ENCODE data around the gene HHAT. TPM values are rescaled to one million over a fixed set of nuclear protein-coding genes. Genes with fewer than 3 reads are reported as not detected.

The HHAT gene
- total and polyA plus RNA-seq, 8 donors, result under 0.01 to 5.8 (median 1.6) TPM

GRCh38 chr1:210313921-210314320 lies 14.8 kb upstream of the HHAT start:
- Histone ChIP-seq H3K4me1 (peaks cover 8 to 18% (median 13%) of the 10 kb centered on the region in 4 donors), H3K36me3 (no peaks in the 10 kb centered on the region), H3K27me3 (no peaks in the 10 kb centered on the region), H3K9me3 (no peaks in the 10 kb centered on the region), H3K4me3 (no peak overlapping the region), H3K27ac (no peak overlapping the region)
- 89 to 100% (median 93%) methylated on average over 1 of the region's 1 CpG for WGBS, 5 donors
- TF ChIP-seq POLR2A (IDR thresholded peaks at IDR 0.05) (no peak), CTCF (IDR thresholded peaks at IDR 0.05) (no peak), EP300 (IDR thresholded peaks at IDR 0.05) (no peak), POLR2AphosphoS5 (IDR thresholded peaks at IDR 0.05) (no peak)
- no peak for DNase-seq
- intact Hi-C loops (cut with DNase I; ENCODE audit: low total_unique reads), result loop anchor here (5.0 to 10.0 kb wide), 2 partner anchors 109 to 172 kb away; no protein-coding TSS in a partner anchor

GRCh38 chr1:210315529-210315928 lies 13.2 kb upstream of the HHAT start:
- no peaks in the 10 kb centered on the region for H3K9me3 ChIP-seq
- no peak for TF ChIP-seq POLR2AphosphoS5 (IDR thresholded peaks at IDR 0.05)
- no peak for TF ChIP-seq EP300 (IDR thresholded peaks at IDR 0.05)
- TF ChIP-seq POLR2A (IDR thresholded peaks at IDR 0.05), result no peak
- TF ChIP-seq CTCF (IDR thresholded peaks at IDR 0.05), result no peak
- H3K27me3 ChIP-seq, result no peaks in the 10 kb centered on the region
- no peak overlapping the region for H3K4me3 ChIP-seq
- WGBS, 5 donors, result 90 to 94% (median 92%) methylated on average over 6 of the region's 6 CpGs
- peaks cover 8 to 14% (median 12%) of the 10 kb centered on the region in 4 donors for H3K4me1 ChIP-seq
- H3K27ac ChIP-seq, result no peak overlapping the region
- intact Hi-C loops (cut with DNase I; ENCODE audit: low total_unique reads), result loop anchor here (10.0 kb wide), 1 partner anchor 111 kb away; no protein-coding TSS in a partner anchor
- DNase-seq, result no peak
- no peaks in the 10 kb centered on the region for H3K36me3 ChIP-seq

- 79 to 90% (median 84%) methylated on average over 3 of the region's 3 CpGs for WGBS, 5 donors
- Histone ChIP-seq H3K36me3 (no peaks in the 10 kb centered on the region), H3K9me3 (no peaks in the 10 kb centered on the region), H3K4me1 (no peaks in the 10 kb centered on the region), H3K27ac (no peak overlapping the region), H3K4me3 (no peak overlapping the region), H3K27me3 (no peaks in the 10 kb centered on the region)
- intact Hi-C loops (cut with DNase I; ENCODE audit: low total_unique reads), result no loop called here
- no peak for TF ChIP-seq CTCF (IDR thresholded peaks at IDR 0.05)
- no peak for TF ChIP-seq POLR2A (IDR thresholded peaks at IDR 0.05)
- no peak for TF ChIP-seq EP300 (IDR thresholded peaks at IDR 0.05)
- no peak for TF ChIP-seq POLR2AphosphoS5 (IDR thresholded peaks at IDR 0.05)
- no peak for DNase-seq
Measured at GRCh38 chr1:210321131-210321530, 7.6 kb upstream of the HHAT start.

GRCh38 chr1:210321552-210321951 lies 7.2 kb upstream of the HHAT start:
- H3K27me3 ChIP-seq, result no peaks in the 10 kb centered on the region
- H3K4me3 ChIP-seq, result no peak overlapping the region
- no peak overlapping the region for H3K27ac ChIP-seq
- intact Hi-C loops (cut with DNase I; ENCODE audit: low total_unique reads), result no loop called here
- TF ChIP-seq CTCF (IDR thresholded peaks at IDR 0.05), result no peak
- TF ChIP-seq POLR2A (IDR thresholded peaks at IDR 0.05), result no peak
- no peak for TF ChIP-seq EP300 (IDR thresholded peaks at IDR 0.05)
- no peak for TF ChIP-seq POLR2AphosphoS5 (IDR thresholded peaks at IDR 0.05)
- no peaks in the 10 kb centered on the region for H3K4me1 ChIP-seq
- no peaks in the 10 kb centered on the region for H3K36me3 ChIP-seq
- no peaks in the 10 kb centered on the region for H3K9me3 ChIP-seq
- 83 to 93% (median 90%) methylated on average over 8 of the region's 8 CpGs for WGBS, 5 donors
- DNase-seq, result no peak

Data from stomach (tissue), 9 donors.